IMR-90 (cell line): ENCODE data around the gene AMFR.

Source experiments
- BHLHE40 ChIP-seq: fragments of 150-350 bp; IDR thresholded peaks from 2 replicates; pipeline ENCODE4 v1.6.1; 2016; ENCODE audit warnings: mild to moderate bottlenecking, low read depth, low read length
- CEBPB ChIP-seq: IDR thresholded peaks from 2 replicates; pipeline ENCODE4 v1.6.1; 2012; ENCODE audit warnings: low read depth, low read length, improper control_type of control experiment
- MXI1 ChIP-seq: IDR thresholded peaks from 2 replicates; pipeline ENCODE4 v1.6.1; 2012; ENCODE audit warnings: low read depth, mild to moderate bottlenecking, low read length, moderate library complexity, borderline replicate concordance
- TF ChIP-seq, protein P1 (sequence below): conservative IDR thresholded peaks from 2 replicates; pipeline ENCODE4 v1.5.1; 2012; ENCODE audit warnings: mild to moderate bottlenecking, low read depth, low read length, improper control_type of control experiment

- TF ChIP-seq CEBPB: no peak
- TF ChIP-seq, protein P1, sequence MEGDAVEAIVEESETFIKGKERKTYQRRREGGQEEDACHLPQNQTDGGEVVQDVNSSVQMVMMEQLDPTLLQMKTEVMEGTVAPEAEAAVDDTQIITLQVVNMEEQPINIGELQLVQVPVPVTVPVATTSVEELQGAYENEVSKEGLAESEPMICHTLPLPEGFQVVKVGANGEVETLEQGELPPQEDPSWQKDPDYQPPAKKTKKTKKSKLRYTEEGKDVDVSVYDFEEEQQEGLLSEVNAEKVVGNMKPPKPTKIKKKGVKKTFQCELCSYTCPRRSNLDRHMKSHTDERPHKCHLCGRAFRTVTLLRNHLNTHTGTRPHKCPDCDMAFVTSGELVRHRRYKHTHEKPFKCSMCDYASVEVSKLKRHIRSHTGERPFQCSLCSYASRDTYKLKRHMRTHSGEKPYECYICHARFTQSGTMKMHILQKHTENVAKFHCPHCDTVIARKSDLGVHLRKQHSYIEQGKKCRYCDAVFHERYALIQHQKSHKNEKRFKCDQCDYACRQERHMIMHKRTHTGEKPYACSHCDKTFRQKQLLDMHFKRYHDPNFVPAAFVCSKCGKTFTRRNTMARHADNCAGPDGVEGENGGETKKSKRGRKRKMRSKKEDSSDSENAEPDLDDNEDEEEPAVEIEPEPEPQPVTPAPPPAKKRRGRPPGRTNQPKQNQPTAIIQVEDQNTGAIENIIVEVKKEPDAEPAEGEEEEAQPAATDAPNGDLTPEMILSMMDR: no peak
- TF ChIP-seq BHLHE40: no peak
- TF ChIP-seq MXI1: no peak
Measured at GRCh38 chr16:56373003-56373402, 52.3 kb downstream of the AMFR start.
